ENCODE results near the gene TNFAIP3. TPM values are rescaled to one million over a fixed set of nuclear protein-coding genes. Genes with fewer than 3 reads are reported as not detected.

TNFAIP3 gene
- total RNA-seq, 1 donor from 2014 or later = 1.8 TPM

DNA sequence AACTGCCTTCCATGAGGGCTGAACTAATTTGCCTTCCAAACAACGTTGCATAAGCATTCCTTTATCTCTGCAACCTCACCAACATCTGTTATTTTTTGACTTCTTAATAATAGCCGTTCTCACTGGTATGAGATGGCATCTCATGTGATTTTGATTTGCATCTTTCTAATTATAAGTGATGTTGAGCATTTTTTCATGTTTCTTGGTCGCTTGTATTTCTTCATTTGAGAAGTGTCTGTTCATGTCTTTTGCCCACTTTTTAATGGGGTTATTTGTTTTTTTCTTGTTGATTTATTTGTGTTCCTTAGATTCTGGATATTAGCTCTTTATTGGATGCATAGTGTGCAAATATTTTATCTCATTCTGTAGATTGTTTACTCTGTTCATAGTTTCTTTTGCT is 46.4 kb downstream of the TNFAIP3 start:
- H4K20me1 ChIP-seq (ENCODE audit: low read depth) = no peaks in the 10 kb centered on the region
- H3K79me2 ChIP-seq (ENCODE audit: low read depth) = no peaks in the 10 kb centered on the region
- no peak overlapping the region for H3K9ac ChIP-seq
- H2AFZ ChIP-seq (replicated peaks) = no peak overlapping the region
- H3K9me3 Mint-ChIP-seq = peaks cover 6% of the 10 kb centered on the region
- H3K4me3 ChIP-seq = no peak overlapping the region
- no peak for DNase-seq (ENCODE audit: low spot score)
- H3K4me3 Mint-ChIP-seq = no peak overlapping the region
- H3K27me3 ChIP-seq = no peaks in the 10 kb centered on the region
- H3K36me3 ChIP-seq = peaks cover 4% of the 10 kb centered on the region
- H3K27ac ChIP-seq = no peak overlapping the region
- no peaks in the 10 kb centered on the region for H3F3A ChIP-seq (ENCODE audit: low read depth)
- H3K4me1 ChIP-seq = peaks cover 6% of the 10 kb centered on the region
- peaks cover 10% of the 10 kb centered on the region for H3K9me3 ChIP-seq (ENCODE audit: low read depth)
- peaks cover 4% of the 10 kb centered on the region for H3K4me1 Mint-ChIP-seq
- H3K4me2 ChIP-seq = no peak overlapping the region
- H3K27ac Mint-ChIP-seq = no peak overlapping the region
- H3K27me3 Mint-ChIP-seq (ENCODE audit: insufficient read depth, low read depth) = no peaks in the 10 kb centered on the region
- TF ChIP-seq EZH2 (IDR thresholded peaks at IDR 0.05) (no peak), EZH2phosphoT487 (IDR thresholded peaks at IDR 0.05) (no peak)
- TF ChIP-seq, protein P1, sequence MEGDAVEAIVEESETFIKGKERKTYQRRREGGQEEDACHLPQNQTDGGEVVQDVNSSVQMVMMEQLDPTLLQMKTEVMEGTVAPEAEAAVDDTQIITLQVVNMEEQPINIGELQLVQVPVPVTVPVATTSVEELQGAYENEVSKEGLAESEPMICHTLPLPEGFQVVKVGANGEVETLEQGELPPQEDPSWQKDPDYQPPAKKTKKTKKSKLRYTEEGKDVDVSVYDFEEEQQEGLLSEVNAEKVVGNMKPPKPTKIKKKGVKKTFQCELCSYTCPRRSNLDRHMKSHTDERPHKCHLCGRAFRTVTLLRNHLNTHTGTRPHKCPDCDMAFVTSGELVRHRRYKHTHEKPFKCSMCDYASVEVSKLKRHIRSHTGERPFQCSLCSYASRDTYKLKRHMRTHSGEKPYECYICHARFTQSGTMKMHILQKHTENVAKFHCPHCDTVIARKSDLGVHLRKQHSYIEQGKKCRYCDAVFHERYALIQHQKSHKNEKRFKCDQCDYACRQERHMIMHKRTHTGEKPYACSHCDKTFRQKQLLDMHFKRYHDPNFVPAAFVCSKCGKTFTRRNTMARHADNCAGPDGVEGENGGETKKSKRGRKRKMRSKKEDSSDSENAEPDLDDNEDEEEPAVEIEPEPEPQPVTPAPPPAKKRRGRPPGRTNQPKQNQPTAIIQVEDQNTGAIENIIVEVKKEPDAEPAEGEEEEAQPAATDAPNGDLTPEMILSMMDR (IDR thresholded peaks at IDR 0.05) = no peak
- H3K36me3 Mint-ChIP-seq = no peaks in the 10 kb centered on the region

DNA sequence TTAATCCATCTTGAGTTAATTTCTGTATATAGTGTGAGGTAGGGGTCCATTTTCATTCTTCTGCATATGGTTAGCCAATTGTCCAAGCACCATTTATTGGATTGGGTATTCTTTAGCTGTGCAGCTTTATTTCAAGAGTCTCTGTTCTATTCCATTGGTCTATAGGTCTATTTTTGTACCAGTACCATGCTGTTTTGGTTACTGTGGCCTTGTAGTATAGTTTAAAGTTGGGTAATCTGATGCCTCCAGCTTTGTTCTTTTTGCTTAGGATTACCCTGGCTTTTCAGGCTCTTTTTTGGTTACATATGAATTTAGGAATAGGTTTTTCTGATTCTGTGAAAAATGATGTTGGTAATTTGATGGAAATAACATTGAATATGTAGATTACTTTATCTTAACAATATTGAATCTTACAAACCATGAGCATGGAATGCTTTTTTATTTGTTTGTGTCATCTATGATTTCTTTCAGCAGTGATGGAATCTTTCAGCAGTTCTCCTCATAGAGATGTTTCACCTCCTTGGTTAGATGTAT is 47.0 kb downstream of the TNFAIP3 start:
- H3K9me3 ChIP-seq (ENCODE audit: low read depth) = peaks cover 10% of the 10 kb centered on the region
- Mint-ChIP-seq H3K9me3 (peaks cover 6% of the 10 kb centered on the region), H3K4me1 (peaks cover 4% of the 10 kb centered on the region), H3K27ac (no peak overlapping the region), H3K36me3 (no peaks in the 10 kb centered on the region), H3K27me3 (ENCODE audit: insufficient read depth, low read depth) (no peaks in the 10 kb centered on the region), H3K4me3 (no peak overlapping the region)
- no peak overlapping the region for H3K4me3 ChIP-seq
- no peaks in the 10 kb centered on the region for H3F3A ChIP-seq (ENCODE audit: low read depth)
- peaks cover 4% of the 10 kb centered on the region for H3K36me3 ChIP-seq
- H3K79me2 ChIP-seq (ENCODE audit: low read depth) = no peaks in the 10 kb centered on the region
- TF ChIP-seq EZH2 (IDR thresholded peaks at IDR 0.05) (no peak), EZH2phosphoT487 (IDR thresholded peaks at IDR 0.05) (no peak)
- TF ChIP-seq, protein P1 (IDR thresholded peaks at IDR 0.05) = no peak
- H2AFZ ChIP-seq (replicated peaks) = no peak overlapping the region
- no peak overlapping the region for H3K27ac ChIP-seq
- no peak overlapping the region for H3K4me2 ChIP-seq
- H4K20me1 ChIP-seq (ENCODE audit: low read depth) = no peaks in the 10 kb centered on the region
- peaks cover 6% of the 10 kb centered on the region for H3K4me1 ChIP-seq
- H3K27me3 ChIP-seq = no peaks in the 10 kb centered on the region
- DNase-seq (ENCODE audit: low spot score) = no peak
- no peak overlapping the region for H3K9ac ChIP-seq

DNA sequence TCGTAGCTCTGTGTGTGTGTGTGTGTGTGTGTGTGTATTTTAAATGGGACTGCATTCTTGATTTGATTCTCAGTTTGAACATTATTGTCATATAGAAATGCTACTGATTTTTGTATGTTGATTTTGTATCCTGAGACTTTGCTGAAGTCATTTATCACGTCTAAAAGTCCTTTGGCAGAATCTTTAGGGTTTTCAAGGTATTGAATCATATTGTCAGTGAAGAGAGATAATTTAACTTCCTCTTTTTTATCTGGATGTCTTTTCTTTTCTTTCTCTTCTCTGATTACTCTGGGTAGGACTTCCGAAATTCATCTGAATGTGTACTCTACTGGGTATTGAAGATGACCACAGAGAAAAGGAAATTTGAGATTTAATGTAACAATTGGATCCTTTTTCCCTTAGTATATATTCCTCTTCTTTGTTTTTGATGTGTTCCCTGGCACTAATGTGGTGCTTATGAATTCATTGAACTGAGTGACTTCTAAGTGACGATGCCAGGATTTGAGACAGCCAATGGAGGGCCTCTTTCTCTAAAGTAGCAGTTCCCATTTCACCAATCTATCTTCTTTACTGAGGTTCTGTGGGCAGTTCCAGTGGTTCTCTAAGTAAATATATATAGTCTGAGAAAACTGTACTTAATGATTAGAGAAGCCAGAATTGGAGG is 47.6 kb downstream of the TNFAIP3 start:
- Mint-ChIP-seq H3K4me3 (no peak overlapping the region), H3K27me3 (ENCODE audit: insufficient read depth, low read depth) (no peaks in the 10 kb centered on the region), H3K36me3 (no peaks in the 10 kb centered on the region), H3K4me1 (peaks cover 4% of the 10 kb centered on the region), H3K27ac (no peak overlapping the region), H3K9me3 (peaks cover 6% of the 10 kb centered on the region)
- no peak for DNase-seq (ENCODE audit: low spot score)
- Histone ChIP-seq H2AFZ (replicated peaks) (no peak overlapping the region), H3K36me3 (peaks cover 4% of the 10 kb centered on the region), H3K27ac (no peak overlapping the region), H3F3A (ENCODE audit: low read depth) (no peaks in the 10 kb centered on the region), H3K4me3 (no peak overlapping the region), H3K4me1 (peaks cover 6% of the 10 kb centered on the region), H4K20me1 (ENCODE audit: low read depth) (no peaks in the 10 kb centered on the region), H3K79me2 (ENCODE audit: low read depth) (no peaks in the 10 kb centered on the region), H3K27me3 (no peaks in the 10 kb centered on the region), H3K9ac (no peak overlapping the region), H3K4me2 (no peak overlapping the region), H3K9me3 (ENCODE audit: low read depth) (peaks cover 10% of the 10 kb centered on the region)
- TF ChIP-seq EZH2phosphoT487 (IDR thresholded peaks at IDR 0.05) (no peak), EZH2 (IDR thresholded peaks at IDR 0.05) (no peak)
- TF ChIP-seq, protein P1 (IDR thresholded peaks at IDR 0.05) = no peak
